A673 (cell line): ENCODE measurements around the gene MCM3AP.

Experiments
- CTCF ChIP-seq: fragments of 300-800, 200-600 bp; sonication (generic); conservative IDR thresholded peaks from 2 replicates; pipeline ENCODE4 v1.5.1; 2017; ENCODE audit warnings: low read depth, mild to moderate bottlenecking, antibody characterized with exemption, low read length, moderate library complexity, mixed read lengths
- EZH2 ChIP-seq: fragments of 200-600 bp; sonication (generic); IDR thresholded peaks from 2 replicates; pipeline ENCODE4 v1.6.1; 2017; ENCODE audit warnings: borderline replicate concordance, low read depth, mild to moderate bottlenecking, mixed read lengths, antibody characterized with exemption, low read length; ENCODE audit not compliant: poor library complexity, severe bottlenecking

- TF ChIP-seq CTCF, result no peak
- TF ChIP-seq EZH2, result no peak
These were observed 1.2 kb downstream of the MCM3AP start for GRCh38 chr21:46284077-46284644.
